Endothelial cell of umbilical vein (primary cell): ENCODE data around the gene TPST1. TPM values are rescaled to one million over a fixed set of nuclear protein-coding genes. Genes with fewer than 3 reads are reported as not detected.

Source experiments
- BruUV-seq: library from RNA; stranded (reverse); fragments of 400-500 nt; replicated peaks from 2 replicates; lab custom pipeline; 2021; lab: Mats Ljungman, UMichigan
- CTCF ChIA-PET: fragments of 300-600, 350-600 bp; sonication (Branson Sonifier 250); formaldehyde crosslinking; loops from one replicate; lab custom pipeline; 2021; ENCODE audit warnings: antibody characterized with exemption, inconsistent platforms; lab: Charles Lee
- POLR2A ChIA-PET: fragments of 300-600, 350-600 bp; sonication (Branson Sonifier 250); formaldehyde crosslinking; loops from one replicate; lab custom pipeline; 2021; ENCODE audit warnings: antibody characterized with exemption, inconsistent platforms; lab: Charles Lee
- DNase-seq: peaks from one replicate; pipeline ENCODE4 v3.0.0-alpha.2; 2011; ENCODE audit warnings: low read depth, low spot score
- FAIRE-seq: peaks from 2 replicates; lab custom pipeline; 2011; peaks lifted over from hg19 to GRCh38; lab: Jason Lieb, UNC
- H2AFZ ChIP-seq: 2 replicates; pipeline ENCODE4 v1.6.0; 2012; ENCODE audit warnings: low read depth, low read length, control low read depth, inconsistent platforms
- H3K27ac ChIP-seq: 2 replicates; pipeline ENCODE4 v1.5.1; 2011; ENCODE audit warnings: low read depth, mild to moderate bottlenecking, control low read depth, low read length, moderate library complexity; ENCODE audit not compliant: insufficient read depth
- H3K27me3 ChIP-seq, 2 experiments: 2 replicates each; pipeline versions ENCODE4 v1.6.0 to v1.6.1; 2011; ENCODE audit warnings: low read length in 2 of 2, mixed read lengths in 1 of 2; ENCODE audit not compliant: control insufficient read depth in 2 of 2, insufficient read depth in 2 of 2
- H3K36me3 ChIP-seq, 2 experiments: 2 replicates in 1 of 2; 3 replicates in 1 of 2; pipeline ENCODE4 v1.5.1; 2011; ENCODE audit warnings: low read length in 2 of 2, mild to moderate bottlenecking in 1 of 2, moderate library complexity in 1 of 2; ENCODE audit not compliant: control insufficient read depth in 2 of 2, insufficient read depth in 2 of 2; ENCODE audit errors: extremely low read depth in 1 of 2
- H3K4me1 ChIP-seq: 3 replicates; pipeline ENCODE4 v1.5.1; 2011; ENCODE audit warnings: mild to moderate bottlenecking, low read length; ENCODE audit not compliant: control insufficient read depth, insufficient read depth; ENCODE audit errors: extremely low read depth
- H3K4me2 ChIP-seq: 2 replicates; pipeline ENCODE4 v1.6.1; 2011; ENCODE audit warnings: low read length, control low read depth, mixed read lengths; ENCODE audit not compliant: insufficient read depth
- H3K4me3 ChIP-seq, 3 experiments: fragments of 200-600 bp in 1 of 3; sonication (generic), shearing (Covaris generic) in 1 of 3; replicated peaks in 1 of 3; 2 replicates each; pipeline ENCODE4 v1.5.1; 2011 to 2016; ENCODE audit warnings: control low read depth in 3 of 3, low read length in 3 of 3, mild to moderate bottlenecking in 2 of 3, inconsistent platforms in 1 of 3, low read depth in 1 of 3, moderate library complexity in 1 of 3; ENCODE audit not compliant: insufficient read depth in 1 of 3
- H3K79me2 ChIP-seq: 2 replicates; pipeline ENCODE4 v1.6.0; 2012; ENCODE audit warnings: low read length, inconsistent platforms; ENCODE audit not compliant: control insufficient read depth, insufficient read depth
- H3K9ac ChIP-seq: replicated peaks from 2 replicates; pipeline ENCODE3; 2011; ENCODE audit warnings: low read length, control low read depth; ENCODE audit not compliant: insufficient read depth; ENCODE audit errors: extremely low read depth
- H3K9me1 ChIP-seq: replicated peaks from 3 replicates; pipeline ENCODE4 v1.6.0; 2011; ENCODE audit warnings: mild to moderate bottlenecking, low read length; ENCODE audit not compliant: control insufficient read depth, insufficient read depth; ENCODE audit errors: extremely low read depth
- H3K9me3 ChIP-seq: replicated peaks from 2 replicates; pipeline ENCODE4 v1.5.1; 2012; ENCODE audit warnings: low read length, inconsistent platforms; ENCODE audit not compliant: control insufficient read depth, insufficient read depth
- H4K20me1 ChIP-seq: replicated peaks from 2 replicates; pipeline ENCODE3; 2011; ENCODE audit warnings: mild to moderate bottlenecking, low read length; ENCODE audit not compliant: control insufficient read depth, insufficient read depth; ENCODE audit errors: extremely low read depth
- CTCF ChIP-seq, 2 donors: IDR thresholded peaks; 1 replicate in 1 of 2; 2 replicates in 1 of 2; pipeline ENCODE4 v1.5.1; 2011; ENCODE audit warnings: low read length in 2 of 2, mild to moderate bottlenecking in 2 of 2, moderate library complexity in 2 of 2, control low read depth in 1 of 2, inconsistent platforms in 1 of 2, low read depth in 1 of 2; ENCODE audit not compliant: insufficient read depth in 1 of 2; ENCODE audit errors: extremely low read depth in 1 of 2
- EZH2 ChIP-seq: IDR thresholded peaks from 2 replicates; pipeline ENCODE4 v1.6.1; 2012; ENCODE audit warnings: borderline replicate concordance, low read depth, mild to moderate bottlenecking, moderate library complexity, low read length, inconsistent platforms; ENCODE audit not compliant: severe bottlenecking
- FOS ChIP-seq: IDR thresholded peaks from 2 replicates; pipeline ENCODE4 v1.6.1; 2011; ENCODE audit warnings: mild to moderate bottlenecking, low read length, moderate library complexity, borderline replicate concordance; ENCODE audit not compliant: insufficient read depth
- GATA2 ChIP-seq: IDR thresholded peaks from 2 replicates; pipeline ENCODE4 v1.7.0; 2011; ENCODE audit warnings: low read depth, mild to moderate bottlenecking, moderate library complexity, mixed read lengths, low read length; ENCODE audit not compliant: insufficient read length, insufficient read depth
- JUN ChIP-seq: IDR thresholded peaks from 2 replicates; pipeline ENCODE4 v1.6.1; 2011; ENCODE audit warnings: borderline replicate concordance, low read depth; ENCODE audit not compliant: insufficient read length, insufficient read depth
- MAX ChIP-seq: IDR thresholded peaks from 2 replicates; pipeline ENCODE4 v1.6.1; 2011; ENCODE audit not compliant: insufficient read depth, insufficient read length
- MYC ChIP-seq: IDR thresholded peaks from one replicate; pipeline ENCODE4 v1.6.1; 2011; ENCODE audit warnings: mild to moderate bottlenecking, low read depth, low read length
- POLR2A ChIP-seq: IDR thresholded peaks from 2 replicates; pipeline ENCODE4 v1.6.1; 2012; ENCODE audit warnings: low read depth, mild to moderate bottlenecking, control low read depth, low read length
- POLR2AphosphoS5 ChIP-seq: IDR thresholded peaks from 2 replicates; pipeline ENCODE4 v1.6.1; 2012; ENCODE audit warnings: low read depth, mild to moderate bottlenecking, control low read depth, low read length, moderate library complexity; ENCODE audit not compliant: insufficient read depth
- dilution Hi-C: fragments of 300-500 bp; cut with MboI; formaldehyde crosslinking; loops from one replicate; pipeline ENCODE4 v1.15.0; 2019; ENCODE audit warnings: low sequenced_read_pairs; ENCODE audit not compliant: extremely low pct_ligation_motif_present
- intact Hi-C: fragments of 100-400 bp; cut with micrococcal nuclease; formaldehyde crosslinking; loops from one replicate; pipeline ENCODE4 v1.10.0; 2022
- polyA plus RNA-seq, 4 experiments: library from polyadenylated mRNA; depleted of rRNA in 3 of 4; stranded (reverse) in 3 of 4; unstranded in 1 of 4; fragments of >200 nt; gene quantifications; 2 replicates each; pipeline versions ENCODE4 v1.2.1 to v1.2.3, GENCODE V29; 2011 to 2012; ENCODE audit warnings: missing spikeins in 1 of 4
- total RNA-seq: library from RNA; stranded (reverse); gene quantifications from 2 replicates; pipeline ENCODE4 v1.2.3, GENCODE V29; 2021

The TPST1 gene
- total and polyA plus RNA-seq, 2 donors (not counting 3 experiments of a cell fraction or from before 2014, with no cell fraction given), result 18.7 to 21.0 TPM

GRCh38 chr7:66330961-66331360, 125.8 kb downstream of the TPST1 start:
- dilution Hi-C loops, result no loop called here
- no peaks in the 10 kb centered on the region for H3K9me3 ChIP-seq
- H4K20me1 ChIP-seq, result no peaks in the 10 kb centered on the region
- H3K9me1 ChIP-seq, result no peaks in the 10 kb centered on the region
- H3K36me3 ChIP-seq, result no peaks in the 10 kb centered on the region
- no peak overlapping the region for H3K4me2 ChIP-seq
- H3K4me3 ChIP-seq, result no peak overlapping the region
- no peak overlapping the region for H2AFZ ChIP-seq
- H3K27me3 ChIP-seq, result no peaks in the 10 kb centered on the region
- intact Hi-C loops, result no loop called here
- FAIRE-seq, result no peak
- TF ChIP-seq EZH2 (no peak), CTCF (IDR thresholded peaks at IDR 0.05; ENCODE audit: extremely low read depth in 1 of 2, insufficient read depth in 1 of 2, low read depth in 1 of 2, low read length in 2 of 2) (no peak), MYC (no peak), FOS (no peak), POLR2A (no peak), GATA2 (no peak), MAX (no peak), POLR2AphosphoS5 (no peak), JUN (no peak)
- no TSS peak for BruUV-seq
- CTCF ChIA-PET, result interaction anchor here (0.9 kb wide), 1 partner anchor 69 kb away, joined by 3 read pairs; no protein-coding TSS in a partner anchor
- no peak for DNase-seq
- H3K9ac ChIP-seq, result no peak overlapping the region
- H3K27ac ChIP-seq, result no peak overlapping the region
- POLR2A ChIA-PET, result no interaction called here
- H3K79me2 ChIP-seq, result no peaks in the 10 kb centered on the region
- peaks cover 12% of the 10 kb centered on the region for H3K4me1 ChIP-seq
